Nephron progenitor cell (in vitro differentiated cells): ENCODE results near the gene HLA-DMB.
A peak's percentile ranks its signal among the peaks of the same experiment; 100 is the strongest.

ENCODE experiments used
- DNase-seq: peaks from one replicate; pipeline ENCODE4 v3.0.0; 2021
- H3K27ac Mint-ChIP-seq: 2 replicates; pipeline ENCODE4 v1.8.0; 2021; ENCODE audit warnings: mild to moderate bottlenecking, moderate library complexity, mixed read lengths
- H3K27me3 Mint-ChIP-seq: 2 replicates; pipeline ENCODE4 v1.8.0; 2021; ENCODE audit warnings: mild to moderate bottlenecking, low read depth, mixed read lengths; ENCODE audit not compliant: poor library complexity
- H3K36me3 Mint-ChIP-seq: 2 replicates; pipeline ENCODE4 v1.8.0; 2021; ENCODE audit warnings: low read depth, mixed read lengths
- H3K4me1 Mint-ChIP-seq: 2 replicates; pipeline ENCODE4 v1.8.0; 2021; ENCODE audit warnings: mixed read lengths
- H3K4me3 Mint-ChIP-seq: 2 replicates; pipeline ENCODE4 v1.8.0; 2021; ENCODE audit warnings: mild to moderate bottlenecking, moderate library complexity, mixed read lengths
- H3K9me3 Mint-ChIP-seq: 2 replicates; pipeline ENCODE4 v1.8.0; 2021; ENCODE audit warnings: mild to moderate bottlenecking, moderate library complexity, mixed read lengths
- CTCF ChIP-seq: fragments of 200-600 bp; sonication (generic); IDR thresholded peaks from 2 replicates; pipeline ENCODE4 v1.5.0; 2021; ENCODE audit warnings: antibody characterized with exemption

The HLA-DMB gene

GRCh38 chr6:32977272-32977952, 36.6 kb upstream of the HLA-DMB start:
- DNase-seq, result no peak
- H3K27me3 Mint-ChIP-seq, result peaks cover 14% of the 10 kb centered on the region
- TF ChIP-seq CTCF, result no peak
- peak overlapping the region; percentile 94 for H3K27ac Mint-ChIP-seq
- H3K36me3 Mint-ChIP-seq, result peaks cover 100% of the 10 kb centered on the region
- H3K4me1 Mint-ChIP-seq, result peaks cover 80% of the 10 kb centered on the region
- peak overlapping the region; percentile 46 for H3K4me3 Mint-ChIP-seq
- no peaks in the 10 kb centered on the region for H3K9me3 Mint-ChIP-seq

GRCh38 chr6:32976334-32977069, 35.7 kb upstream of the HLA-DMB start:
- Mint-ChIP-seq H3K27ac (peak overlapping the region; percentile 88), H3K36me3 (peaks cover 94% of the 10 kb centered on the region), H3K9me3 (no peaks in the 10 kb centered on the region), H3K27me3 (peaks cover 14% of the 10 kb centered on the region), H3K4me3 (peak overlapping the region; percentile 98), H3K4me1 (peaks cover 71% of the 10 kb centered on the region)
- no peak for DNase-seq
- TF ChIP-seq CTCF, result no peak

GRCh38 chr6:32975886-32976285, 35.1 kb upstream of the HLA-DMB start:
- H3K27ac Mint-ChIP-seq, result peak overlapping the region; percentile 88
- peaks cover 64% of the 10 kb centered on the region for H3K4me1 Mint-ChIP-seq
- peaks cover 14% of the 10 kb centered on the region for H3K27me3 Mint-ChIP-seq
- TF ChIP-seq CTCF, result no peak
- peaks cover 88% of the 10 kb centered on the region for H3K36me3 Mint-ChIP-seq
- H3K4me3 Mint-ChIP-seq, result peak overlapping the region; percentile 98
- no peaks in the 10 kb centered on the region for H3K9me3 Mint-ChIP-seq
- DNase-seq, result no peak

- peak overlapping the region; percentile 45 for H3K27ac Mint-ChIP-seq
- H3K36me3 Mint-ChIP-seq, result peaks cover 76% of the 10 kb centered on the region
- peaks cover 53% of the 10 kb centered on the region for H3K4me1 Mint-ChIP-seq
- peaks cover 10% of the 10 kb centered on the region for H3K27me3 Mint-ChIP-seq
- peak overlapping the region; percentile 98 for H3K4me3 Mint-ChIP-seq
- no peak for TF ChIP-seq CTCF
- DNase-seq, result no peak
- H3K9me3 Mint-ChIP-seq, result no peaks in the 10 kb centered on the region
Measured at GRCh38 chr6:32974541-32975308, 33.9 kb upstream of the HLA-DMB start.

- H3K36me3 Mint-ChIP-seq, result peaks cover 69% of the 10 kb centered on the region
- H3K4me3 Mint-ChIP-seq, result peak overlapping the region; percentile 98
- no peaks in the 10 kb centered on the region for H3K9me3 Mint-ChIP-seq
- peak overlapping the region; percentile 100 for H3K27ac Mint-ChIP-seq
- peaks cover 45% of the 10 kb centered on the region for H3K4me1 Mint-ChIP-seq
- H3K27me3 Mint-ChIP-seq, result peaks cover 10% of the 10 kb centered on the region
- DNase-seq, result no peak
- TF ChIP-seq CTCF, result no peak
Measured at GRCh38 chr6:32974016-32974333, 33.1 kb upstream of the HLA-DMB start.
